Thymus (tissue), 11 donors: ENCODE data around the gene EXOC3L2. TPM values are rescaled to one million over a fixed set of nuclear protein-coding genes. Genes with fewer than 3 reads are reported as not detected.
"Not testable (repeated sequence)": the region's sequence is repeated elsewhere in the genome, so short reads cannot be mapped to it uniquely, and the experiment has no call there.

Source experiments
- DNase-seq, 9 donors: peaks; one replicate each; pipeline ENCODE4 v3.0.0-alpha.2; 2013; ENCODE audit warnings: low spot score in 9 of 9, low read depth in 6 of 9, missing footprints in 1 of 9
- H3K27ac ChIP-seq, 2 donors: one replicate each; pipeline ENCODE4 v1.5.1; 2013; ENCODE audit warnings: control low read depth in 1 of 2, low read depth in 1 of 2, low read length in 1 of 2, mild to moderate bottlenecking in 1 of 2, moderate library complexity in 1 of 2
- H3K27me3 ChIP-seq, 2 donors: one replicate each; pipeline ENCODE4 v1.5.1; 2013; ENCODE audit warnings: low read length in 1 of 2; ENCODE audit not compliant: control insufficient read depth in 2 of 2, insufficient read depth in 1 of 2
- H3K36me3 ChIP-seq, 2 donors: one replicate each; pipeline ENCODE4 v1.5.1; 2013; ENCODE audit warnings: low read length in 1 of 2, mild to moderate bottlenecking in 1 of 2, moderate library complexity in 1 of 2; ENCODE audit not compliant: control insufficient read depth in 2 of 2, insufficient read depth in 2 of 2
- H3K4me1 ChIP-seq, 2 donors: one replicate each; pipeline ENCODE4 v1.5.1; 2013; ENCODE audit warnings: low read length in 2 of 2; ENCODE audit not compliant: control insufficient read depth in 2 of 2, insufficient read depth in 2 of 2
- H3K4me3 ChIP-seq, 2 donors: one replicate each; pipeline ENCODE4 v1.5.1; 2013; ENCODE audit warnings: low read length in 2 of 2, control low read depth in 1 of 2, mild to moderate bottlenecking in 1 of 2
- H3K9me3 ChIP-seq, 2 donors: one replicate each; pipeline ENCODE4 v1.5.1; 2013; ENCODE audit warnings: low read length in 1 of 2, mild to moderate bottlenecking in 1 of 2; ENCODE audit not compliant: control insufficient read depth in 2 of 2, insufficient read depth in 1 of 2
- WGBS: extraction: QIAGEN DNeasy Blood & Tissue Kit; methylation state at CpG from one replicate; pipeline ENCODE4 v1.1.7; 2013; 5-methylcytosine and 5-hydroxymethylcytosine counted together
- polyA plus RNA-seq: library from polyadenylated mRNA; stranded (reverse); fragments of 200-250 nt; gene quantifications from one replicate; pipeline ENCODE4 v1.2.3, GENCODE V29; 2013
- total RNA-seq: library from RNA; stranded (reverse); fragments of 120-200 nt; gene quantifications from one replicate; pipeline ENCODE4 v1.2.4, GENCODE V29; 2013
- donor health status: healthy.

The EXOC3L2 gene
- total and polyA plus RNA-seq, 2 donors = 0.42 to 0.75 TPM

- Histone ChIP-seq H3K36me3 (peaks cover 29 to 47% of the 10 kb centered on the region in 2 donors), H3K27me3 (no peaks in the 10 kb centered on the region), H3K4me3 (no peak overlapping the region), H3K4me1 (no peaks in the 10 kb centered on the region), H3K27ac (no peak overlapping the region), H3K9me3 (no peaks in the 10 kb centered on the region)
- 97% methylated on average over 10 of the region's 10 CpGs for WGBS
- no peak for DNase-seq
Observed at GRCh38 chr19:45278087-45278486, 32.9 kb upstream of the EXOC3L2 start.

DNA sequence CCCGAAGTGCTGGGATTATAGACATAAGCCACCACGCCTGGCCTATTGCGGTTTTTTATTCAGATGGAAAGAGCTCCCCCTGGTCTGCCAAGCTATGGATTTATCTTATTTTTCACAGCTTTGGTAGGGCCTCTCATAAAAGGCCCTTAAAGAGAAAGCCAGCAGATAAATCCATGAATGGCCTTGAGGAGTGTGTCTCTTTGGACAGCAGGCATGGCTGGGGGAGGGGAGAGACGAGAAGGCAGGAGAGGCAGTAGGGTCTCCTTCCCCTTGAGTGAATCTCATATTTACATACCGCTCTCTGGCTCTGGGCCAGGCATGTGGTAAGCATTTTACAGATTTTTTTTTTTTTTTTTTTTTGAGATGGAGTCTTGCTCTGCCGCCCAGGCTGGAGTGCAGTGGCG is 31.1 kb upstream of the EXOC3L2 start:
- no peak for DNase-seq
- peaks cover 36 to 56% of the 10 kb centered on the region in 2 donors for H3K36me3 ChIP-seq

DNA sequence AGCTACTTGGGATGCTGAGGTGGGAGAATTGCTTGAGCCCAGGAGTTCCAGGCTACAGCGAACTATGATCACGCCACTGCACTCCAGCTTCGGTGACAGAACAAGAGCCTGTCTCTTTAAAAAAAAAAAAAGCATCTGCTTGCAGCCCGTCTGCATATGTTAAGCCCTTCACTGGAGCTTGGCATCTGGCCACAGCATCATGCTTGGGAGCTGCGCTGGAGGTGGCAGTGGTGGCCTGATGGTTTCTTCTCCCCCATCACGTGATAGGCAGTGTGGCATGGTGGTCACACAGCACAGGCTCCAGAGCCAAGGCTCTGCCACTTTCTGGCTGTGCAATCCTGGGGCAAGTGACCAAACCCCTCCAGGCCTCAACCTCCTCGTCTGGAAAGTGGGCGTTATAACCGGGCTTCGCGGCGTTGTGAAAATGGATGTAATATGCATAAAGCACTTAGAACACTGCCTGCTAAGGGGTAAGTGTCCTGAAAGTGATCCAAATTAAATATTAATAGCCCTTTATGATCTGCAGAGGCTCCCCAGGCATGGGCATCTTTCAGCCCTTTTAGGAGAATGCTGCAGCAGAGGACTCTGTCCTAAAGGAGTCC is 30.3 kb upstream of the EXOC3L2 start:
- Histone ChIP-seq H3K36me3 (peaks cover 35 to 54% of the 10 kb centered on the region in 2 donors), H3K27me3 (no peaks in the 10 kb centered on the region), H3K27ac (no peak overlapping the region), H3K4me1 (no peaks in the 10 kb centered on the region), H3K9me3 (no peaks in the 10 kb centered on the region), H3K4me3 (no peak overlapping the region)
- 91% methylated on average over 12 of the region's 12 CpGs for WGBS
- no peak for DNase-seq

More for the DNA sequence above, 31.1 kb upstream of the EXOC3L2 start:
- Histone ChIP-seq H3K27me3 (no peaks in the 10 kb centered on the region), H3K27ac (no peak overlapping the region), H3K9me3 (no peaks in the 10 kb centered on the region), H3K4me3 (no peak overlapping the region), H3K4me1 (no peaks in the 10 kb centered on the region)
- 92% methylated on average over 7 of the region's 7 CpGs for WGBS

DNA sequence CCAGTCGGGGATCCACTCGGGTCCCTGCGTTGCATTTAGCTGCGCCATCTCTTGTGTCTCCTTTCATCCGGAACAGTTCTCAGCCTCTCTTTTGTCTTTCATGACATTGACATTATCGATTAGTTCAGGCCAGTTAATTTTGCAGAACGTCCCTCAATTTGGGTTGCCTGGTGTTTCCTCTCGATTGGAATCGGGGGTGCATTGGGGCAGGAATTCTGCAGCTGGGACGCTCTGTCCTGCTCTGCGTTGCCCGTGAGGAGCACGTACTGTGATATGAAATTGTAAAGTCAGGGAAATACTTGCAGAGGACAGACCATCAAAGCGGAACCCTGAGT is 28.3 kb upstream of the EXOC3L2 start:
- WGBS = 95% methylated on average over 14 of the region's 14 CpGs
- no peak for DNase-seq
- Histone ChIP-seq H3K4me3 (no peak overlapping the region), H3K27me3 (no peaks in the 10 kb centered on the region), H3K4me1 (no peaks in the 10 kb centered on the region), H3K9me3 (no peaks in the 10 kb centered on the region), H3K36me3 (peaks cover 43 to 50% of the 10 kb centered on the region in 2 donors), H3K27ac (no peak overlapping the region)

GRCh38 chr19:45271735-45272108 is 26.5 kb upstream of the EXOC3L2 start:
- no peaks in the 10 kb centered on the region for H3K4me1 ChIP-seq
- WGBS = 85% methylated on average over 7 of the region's 7 CpGs
- no peaks in the 10 kb centered on the region for H3K27me3 ChIP-seq
- H3K9me3 ChIP-seq = no peaks in the 10 kb centered on the region
- DNase-seq = no peak
- H3K27ac ChIP-seq = no peak overlapping the region
- no peak overlapping the region for H3K4me3 ChIP-seq
- peaks cover 34 to 49% of the 10 kb centered on the region in 2 donors for H3K36me3 ChIP-seq

DNA sequence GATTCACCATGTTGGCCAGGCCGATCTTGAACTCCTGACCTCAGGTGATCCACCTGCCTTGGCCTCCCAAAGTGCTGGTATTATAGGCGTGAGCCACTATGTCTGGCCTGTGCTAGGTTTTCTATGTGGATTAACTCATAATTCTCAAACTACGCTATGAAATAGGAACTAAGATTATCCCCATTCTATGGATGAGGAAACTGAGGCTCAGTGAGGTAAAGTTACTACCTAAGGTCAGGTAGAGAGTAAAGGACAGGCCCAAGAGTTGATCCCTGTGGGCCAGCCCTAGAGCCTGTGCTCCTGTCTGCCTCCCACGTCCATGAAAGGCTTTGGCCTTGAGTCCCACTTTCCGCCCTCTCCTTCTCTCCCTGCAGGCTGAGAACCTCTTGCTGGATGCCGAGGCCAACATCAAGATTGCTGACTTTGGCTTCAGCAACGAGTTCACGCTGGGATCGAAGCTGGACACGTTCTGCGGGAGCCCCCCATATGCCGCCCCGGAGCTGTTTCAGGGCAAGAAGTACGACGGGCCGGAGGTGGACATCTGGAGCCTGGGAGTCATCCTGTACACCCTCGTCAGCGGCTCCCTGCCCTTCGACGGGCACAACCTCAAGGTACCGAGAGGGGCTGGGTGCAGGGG is 26.0 kb upstream of the EXOC3L2 start:
- peaks cover 36 to 49% of the 10 kb centered on the region in 2 donors for H3K36me3 ChIP-seq
- 94% methylated on average over 21 of the region's 21 CpGs for WGBS

GRCh38 chr19:45269939-45270338 is 24.7 kb upstream of the EXOC3L2 start:
- H3K27ac ChIP-seq, DNase-seq, H3K9me3 ChIP-seq, H3K4me1 ChIP-seq, H3K27me3 ChIP-seq, H3K4me3 ChIP-seq: not testable (repeated sequence)
- 94% methylated on average over 13 of the region's 13 CpGs for WGBS
- H3K36me3 ChIP-seq = peaks cover 33 to 48% of the 10 kb centered on the region in 2 donors

More for the DNA sequence above, 26.0 kb upstream of the EXOC3L2 start:
- Histone ChIP-seq H3K27ac (no peak overlapping the region), H3K4me3 (no peak overlapping the region), H3K9me3 (no peaks in the 10 kb centered on the region), H3K4me1 (no peaks in the 10 kb centered on the region), H3K27me3 (no peaks in the 10 kb centered on the region)
- DNase-seq = no peak

DNA sequence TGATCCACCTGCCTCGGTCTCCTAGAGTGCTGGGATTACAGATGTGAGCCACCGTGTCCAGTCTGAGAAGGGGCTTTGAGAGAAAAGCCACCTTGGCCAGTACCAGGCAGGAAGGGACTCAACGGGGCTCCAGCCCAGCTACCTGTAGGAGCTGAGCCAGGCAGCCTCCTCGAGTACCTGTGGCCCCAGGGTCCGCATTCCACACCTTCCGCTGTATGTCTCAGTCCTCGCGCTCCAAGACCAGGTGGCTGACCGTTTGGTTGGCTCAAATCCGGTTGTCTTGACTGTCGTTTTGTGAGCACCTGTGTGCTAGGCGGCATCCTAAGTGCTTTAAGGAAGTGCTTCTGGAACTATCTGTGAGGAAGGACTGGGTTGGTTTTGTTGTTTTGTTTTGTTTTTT is 22.1 kb upstream of the EXOC3L2 start:
- DNase-seq = no peak
- no peaks in the 10 kb centered on the region for H3K4me1 ChIP-seq
- WGBS = 96% methylated on average over 12 of the region's 12 CpGs
- H3K27me3 ChIP-seq = no peaks in the 10 kb centered on the region
- H3K27ac ChIP-seq = no peak overlapping the region
- H3K4me3 ChIP-seq = no peak overlapping the region
- H3K36me3 ChIP-seq = peaks cover 27 to 38% of the 10 kb centered on the region in 2 donors
- no peaks in the 10 kb centered on the region for H3K9me3 ChIP-seq

GRCh38 chr19:45265375-45265774 is 20.2 kb upstream of the EXOC3L2 start:
- Histone ChIP-seq H3K4me3 (no peak overlapping the region), H3K27ac (no peak overlapping the region), H3K9me3 (no peaks in the 10 kb centered on the region), H3K4me1 (no peaks in the 10 kb centered on the region), H3K27me3 (no peaks in the 10 kb centered on the region), H3K36me3 (peaks cover 14 to 26% of the 10 kb centered on the region in 2 donors)
- 95% methylated on average over 5 of the region's 5 CpGs for WGBS
- no peak for DNase-seq
